LNCaP clone FGC (cell line): ENCODE measurements around the gene GPR18.

Experiments
- DNase-seq: peaks from one replicate; pipeline ENCODE4 v3.0.0-alpha.2; 2011; ENCODE audit warnings: low read depth
- H3K4me3 ChIP-seq: 2 replicates; pipeline ENCODE4 v1.5.1; 2011; ENCODE audit warnings: mild to moderate bottlenecking, low read depth, low read length, control low read depth
- TF ChIP-seq, protein P1 (sequence below): IDR thresholded peaks from 2 replicates; pipeline ENCODE4 v1.5.1; 2012; ENCODE audit warnings: mild to moderate bottlenecking; ENCODE audit not compliant: control insufficient read depth, insufficient read depth; ENCODE audit errors: extremely low read depth

Gene GPR18

DNA sequence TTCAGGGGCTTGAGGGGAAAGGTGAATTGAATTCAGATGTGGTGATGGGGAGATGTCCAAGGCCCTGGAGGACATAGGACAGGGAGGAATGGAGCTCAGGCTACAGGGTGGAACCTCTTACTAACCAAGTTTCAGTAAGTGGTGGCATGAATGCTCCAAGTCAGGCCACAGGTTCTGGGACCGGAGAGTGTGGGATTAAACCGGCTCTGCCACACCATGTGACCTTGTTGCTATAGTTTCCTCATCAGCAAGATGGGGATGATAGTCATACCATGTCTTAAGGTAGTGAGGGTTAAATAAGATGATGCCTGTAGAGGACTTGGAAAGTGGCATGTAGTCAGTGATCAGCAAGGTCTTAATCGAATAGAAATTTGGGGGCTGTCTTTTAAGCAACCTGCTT is 32.7 kb upstream of the GPR18 start:
- TF ChIP-seq, protein P1, sequence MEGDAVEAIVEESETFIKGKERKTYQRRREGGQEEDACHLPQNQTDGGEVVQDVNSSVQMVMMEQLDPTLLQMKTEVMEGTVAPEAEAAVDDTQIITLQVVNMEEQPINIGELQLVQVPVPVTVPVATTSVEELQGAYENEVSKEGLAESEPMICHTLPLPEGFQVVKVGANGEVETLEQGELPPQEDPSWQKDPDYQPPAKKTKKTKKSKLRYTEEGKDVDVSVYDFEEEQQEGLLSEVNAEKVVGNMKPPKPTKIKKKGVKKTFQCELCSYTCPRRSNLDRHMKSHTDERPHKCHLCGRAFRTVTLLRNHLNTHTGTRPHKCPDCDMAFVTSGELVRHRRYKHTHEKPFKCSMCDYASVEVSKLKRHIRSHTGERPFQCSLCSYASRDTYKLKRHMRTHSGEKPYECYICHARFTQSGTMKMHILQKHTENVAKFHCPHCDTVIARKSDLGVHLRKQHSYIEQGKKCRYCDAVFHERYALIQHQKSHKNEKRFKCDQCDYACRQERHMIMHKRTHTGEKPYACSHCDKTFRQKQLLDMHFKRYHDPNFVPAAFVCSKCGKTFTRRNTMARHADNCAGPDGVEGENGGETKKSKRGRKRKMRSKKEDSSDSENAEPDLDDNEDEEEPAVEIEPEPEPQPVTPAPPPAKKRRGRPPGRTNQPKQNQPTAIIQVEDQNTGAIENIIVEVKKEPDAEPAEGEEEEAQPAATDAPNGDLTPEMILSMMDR = no peak
- H3K4me3 ChIP-seq = no peak overlapping the region
- DNase-seq = no peak

DNA sequence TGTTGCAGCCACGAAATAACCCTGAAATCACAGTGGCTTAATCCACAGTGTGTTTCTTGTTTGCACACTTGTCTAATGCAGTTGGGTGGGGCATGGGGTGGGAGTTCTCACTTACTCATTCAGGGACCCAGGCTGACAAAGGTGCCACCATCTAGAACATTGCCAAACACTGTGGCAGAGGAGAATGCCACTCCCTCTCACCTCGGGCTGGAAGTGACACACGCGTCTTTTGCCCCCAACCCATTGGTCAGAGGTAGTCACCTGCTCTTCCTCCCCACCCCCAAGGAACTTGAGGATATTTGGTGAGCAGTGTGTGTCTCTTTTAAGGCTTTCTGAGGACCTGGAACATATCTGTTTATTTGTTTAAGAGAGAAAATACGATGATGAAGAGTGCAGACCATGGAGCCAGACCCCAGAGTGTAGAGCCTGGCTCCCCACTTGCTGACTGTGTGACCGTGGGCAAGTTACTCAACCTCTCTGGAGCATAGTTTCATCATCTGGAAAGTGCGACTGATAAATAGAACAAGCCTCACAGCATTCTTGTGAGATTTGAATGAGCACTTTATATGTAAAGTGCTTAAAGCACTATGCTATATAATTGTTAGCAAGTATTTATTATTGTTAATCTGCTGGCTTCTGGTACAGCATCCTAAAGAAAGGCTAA is 31.6 kb upstream of the GPR18 start:
- DNase-seq = no peak
- no peak overlapping the region for H3K4me3 ChIP-seq
- TF ChIP-seq, protein P1 = no peak

DNA sequence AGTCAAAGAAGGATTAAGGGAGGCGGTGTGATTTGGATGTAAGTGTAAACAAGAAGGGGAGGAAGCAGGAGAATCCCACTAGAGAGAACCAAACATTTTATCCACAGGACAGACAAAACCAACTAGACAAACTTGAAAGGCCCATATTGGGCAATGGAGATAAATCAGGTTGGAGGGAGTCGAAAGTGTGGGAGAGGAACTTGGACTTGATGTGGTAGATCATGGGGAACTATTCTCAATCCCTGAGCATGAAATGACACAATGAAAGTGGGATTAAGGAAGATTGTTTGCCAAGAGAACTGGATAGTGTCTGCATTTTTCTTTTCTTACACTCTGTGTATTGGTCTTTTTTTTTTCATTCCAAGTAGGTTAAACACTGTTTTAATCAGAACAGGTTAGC is 31.1 kb upstream of the GPR18 start:
- no peak for DNase-seq
- TF ChIP-seq, protein P1 = no peak
- no peak overlapping the region for H3K4me3 ChIP-seq

DNA sequence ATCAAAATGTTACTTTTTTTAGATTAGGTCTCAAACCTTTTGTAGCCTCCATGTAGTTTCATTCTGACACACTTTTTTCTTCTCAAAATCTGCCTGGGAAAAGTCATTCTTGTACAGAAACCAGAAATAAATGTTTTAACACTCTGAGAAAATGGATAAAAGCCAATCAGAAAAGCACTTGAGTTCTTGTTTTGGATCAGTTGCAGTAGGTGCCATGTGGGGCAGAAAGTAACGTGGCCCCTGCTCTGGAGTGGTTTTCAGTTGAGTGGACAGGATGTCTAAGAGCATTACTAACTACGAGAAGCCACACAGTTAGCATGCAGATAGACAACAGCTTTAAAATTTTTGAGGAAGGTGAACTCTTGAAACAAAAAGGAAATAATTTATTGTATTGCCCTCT is 29.9 kb upstream of the GPR18 start:
- no peak overlapping the region for H3K4me3 ChIP-seq
- TF ChIP-seq, protein P1 = no peak
- no peak for DNase-seq

DNA sequence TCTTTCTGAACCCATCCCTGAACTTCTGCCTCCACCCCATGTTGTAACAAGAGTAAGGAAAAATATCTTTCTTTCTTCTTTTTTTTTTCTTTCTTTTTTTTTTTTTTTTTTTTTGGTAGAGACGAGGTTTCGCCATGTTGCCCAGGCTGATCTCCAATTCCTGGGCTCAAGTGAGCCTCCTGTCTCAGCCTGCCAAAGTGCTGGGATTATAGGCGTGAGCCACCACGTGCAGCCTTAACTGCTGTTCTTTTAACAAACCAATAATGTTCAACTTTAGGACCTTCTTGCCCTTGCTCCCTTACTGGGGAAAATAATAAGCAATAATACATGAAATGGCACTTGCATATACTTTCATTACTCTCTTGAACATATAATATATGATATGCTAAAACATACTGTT is 29.4 kb upstream of the GPR18 start:
- peak; percentile 28 for DNase-seq
- H3K4me3 ChIP-seq = no peak overlapping the region
- TF ChIP-seq, protein P1 = no peak

DNA sequence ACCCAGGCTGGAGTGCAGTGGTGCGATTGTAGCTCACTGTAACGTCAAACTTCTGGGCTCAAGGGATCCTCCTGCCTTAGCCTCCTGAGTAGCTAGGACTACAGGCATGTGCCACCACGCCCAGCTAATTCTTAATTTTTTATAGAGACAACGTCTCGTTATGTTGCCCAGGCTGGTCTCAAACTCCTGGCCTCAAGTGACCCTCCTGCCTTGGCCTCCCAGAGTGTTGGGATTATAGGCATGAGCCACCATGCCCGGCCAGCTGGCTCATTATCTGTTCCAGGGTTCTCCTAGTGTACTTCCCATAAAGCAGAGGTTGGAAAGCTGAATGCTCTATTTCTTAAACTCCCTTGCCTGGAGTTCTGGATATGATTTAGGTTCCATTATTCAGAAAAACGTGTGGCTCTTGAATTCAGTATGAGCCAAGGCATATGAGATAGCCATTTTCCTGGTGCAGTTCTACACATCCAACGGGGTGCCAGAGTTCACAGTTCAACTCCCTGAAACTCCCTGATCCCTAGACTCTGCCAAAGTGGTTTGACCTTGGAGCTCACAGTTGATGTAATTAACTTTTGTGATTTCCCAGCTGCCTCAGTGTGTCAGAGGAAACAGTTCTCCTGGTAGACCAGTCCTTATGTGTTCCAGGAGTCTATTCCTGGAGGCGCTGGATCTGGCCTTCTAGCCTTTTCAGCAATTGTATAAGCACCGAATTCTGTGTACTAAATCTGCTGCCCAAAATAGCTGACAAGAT is 27.4 kb upstream of the GPR18 start:
- DNase-seq = no peak
- H3K4me3 ChIP-seq = no peak overlapping the region
- TF ChIP-seq, protein P1 = no peak
